ENCODE measurements around the gene PLEKHS1. TPM values are rescaled to one million over a fixed set of nuclear protein-coding genes. Genes with fewer than 3 reads are reported as not detected.

The PLEKHS1 gene
- total RNA-seq, 1 experiment from 2014 or later = not detected

GRCh38 chr10:113712024-113712423, 39.5 kb upstream of the PLEKHS1 start:
- Histone ChIP-seq H2BK12ac (ENCODE audit: insufficient read length, low read depth, low read length) (no peak overlapping the region), H2BK15ac (ENCODE audit: low read depth, low read length) (no peak overlapping the region), H2AFZ (ENCODE audit: low read length) (no peak overlapping the region), H4K5ac (ENCODE audit: insufficient read length, low read depth, low read length) (no peak overlapping the region), H3K23ac (ENCODE audit: insufficient read length, low read depth, low read length) (no peak overlapping the region), H3K23me2 (ENCODE audit: insufficient read length, low read depth, low read length, poor library complexity, severe bottlenecking) (no peaks in the 10 kb centered on the region), H2BK120ac (ENCODE audit: low read depth, low read length, poor library complexity, severe bottlenecking) (no peak overlapping the region), H3K79me2 (ENCODE audit: insufficient read depth, low read length) (no peaks in the 10 kb centered on the region), H4K20me1 (ENCODE audit: control insufficient read depth, insufficient read depth, insufficient read length) (no peaks in the 10 kb centered on the region), H3K18ac (ENCODE audit: insufficient read length, low read depth, low read length) (no peak overlapping the region), H2AK5ac (ENCODE audit: insufficient read length, low read length) (no peak overlapping the region), H3K27ac (ENCODE audit: insufficient read length, low read depth, low read length) (no peak overlapping the region), H2BK20ac (ENCODE audit: low read depth, low read length, poor library complexity, severe bottlenecking) (no peak overlapping the region), H2BK5ac (ENCODE audit: insufficient read length, low read length) (no peak overlapping the region), H3K79me1 (ENCODE audit: insufficient read depth, low read depth, low read length, poor library complexity, severe bottlenecking) (no peaks in the 10 kb centered on the region), H3K27me3 (ENCODE audit: insufficient read depth, low read length) (no peaks in the 10 kb centered on the region), H4K8ac (replicated peaks; ENCODE audit: insufficient read length, low read depth, low read length) (no peak overlapping the region), H3K4me1 (ENCODE audit: insufficient read depth, low read length) (peaks cover 11% of the 10 kb centered on the region; the same call in 1 of the 2 replicates), H3K56ac (ENCODE audit: insufficient read length, low read depth, low read length) (no peak overlapping the region), H3K4ac (ENCODE audit: low read depth, low read length) (no peak overlapping the region), H3T11ph (ENCODE audit: low read length) (no peak overlapping the region), H3K9ac (ENCODE audit: extremely low read depth, insufficient read length, low read length) (no peak overlapping the region), H3K9me3 (ENCODE audit: control insufficient read depth, low read depth, low read length) (no peaks in the 10 kb centered on the region), H3K14ac (ENCODE audit: insufficient read depth, low read length) (no peak overlapping the region), H3K4me2 (ENCODE audit: insufficient read depth, insufficient read length, low read length) (no peak overlapping the region), H4K91ac (ENCODE audit: insufficient read length, low read depth, low read length) (no peak overlapping the region)
- H3K27me3 Mint-ChIP-seq (ENCODE audit: low read depth) = peaks cover 8% of the 10 kb centered on the region
- no CpG with 5 or more reads among the region's 3 CpGs for WGBS (ENCODE audit: extremely low coverage, insufficient read length, low lambda C conversion rate)
- H3K9me3 Mint-ChIP-seq = no peaks in the 10 kb centered on the region
- H3K4me1 Mint-ChIP-seq = peaks cover 35 to 42% of the 10 kb centered on the region in 2 experiments
- no peak overlapping the region for H3K4me3 Mint-ChIP-seq
- H3K27ac Mint-ChIP-seq = no peak overlapping the region
- TF ChIP-seq, protein P1, sequence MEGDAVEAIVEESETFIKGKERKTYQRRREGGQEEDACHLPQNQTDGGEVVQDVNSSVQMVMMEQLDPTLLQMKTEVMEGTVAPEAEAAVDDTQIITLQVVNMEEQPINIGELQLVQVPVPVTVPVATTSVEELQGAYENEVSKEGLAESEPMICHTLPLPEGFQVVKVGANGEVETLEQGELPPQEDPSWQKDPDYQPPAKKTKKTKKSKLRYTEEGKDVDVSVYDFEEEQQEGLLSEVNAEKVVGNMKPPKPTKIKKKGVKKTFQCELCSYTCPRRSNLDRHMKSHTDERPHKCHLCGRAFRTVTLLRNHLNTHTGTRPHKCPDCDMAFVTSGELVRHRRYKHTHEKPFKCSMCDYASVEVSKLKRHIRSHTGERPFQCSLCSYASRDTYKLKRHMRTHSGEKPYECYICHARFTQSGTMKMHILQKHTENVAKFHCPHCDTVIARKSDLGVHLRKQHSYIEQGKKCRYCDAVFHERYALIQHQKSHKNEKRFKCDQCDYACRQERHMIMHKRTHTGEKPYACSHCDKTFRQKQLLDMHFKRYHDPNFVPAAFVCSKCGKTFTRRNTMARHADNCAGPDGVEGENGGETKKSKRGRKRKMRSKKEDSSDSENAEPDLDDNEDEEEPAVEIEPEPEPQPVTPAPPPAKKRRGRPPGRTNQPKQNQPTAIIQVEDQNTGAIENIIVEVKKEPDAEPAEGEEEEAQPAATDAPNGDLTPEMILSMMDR (conservative IDR thresholded peaks at IDR 0.05) = no peak
- DNase-seq = no peak
- peaks cover 0 to 2% (median 0%) of the 10 kb centered on the region in 3 experiments; a peak in 2 of 7 replicates for H3K36me3 Mint-ChIP-seq (ENCODE audit: insufficient read depth in 1 of 3, low read depth in 3 of 3)
